Neural cell (in vitro differentiated cells): ENCODE measurements around the gene PID1.

Experiments
- EP300 ChIP-seq: fragments of 450-650 bp; conservative IDR thresholded peaks from 2 replicates; pipeline ENCODE4 v1.6.1; 2014; ENCODE audit warnings: antibody characterized with exemption, mild to moderate bottlenecking, moderate library complexity; ENCODE audit not compliant: poor library complexity, severe bottlenecking
- EZH2 ChIP-seq: fragments of 200-600, 300-800 bp; shearing (Covaris generic), sonication (generic); IDR thresholded peaks from 2 replicates; pipeline ENCODE4 v1.6.1; 2014; ENCODE audit warnings: antibody characterized with exemption, low read length, borderline replicate concordance, mild to moderate bottlenecking; ENCODE audit not compliant: insufficient read depth, poor library complexity, severe bottlenecking
- MXI1 ChIP-seq: fragments of 450-650 bp; conservative IDR thresholded peaks from 2 replicates; pipeline ENCODE4 v1.6.1; 2014; ENCODE audit warnings: antibody characterized with exemption, mild to moderate bottlenecking; ENCODE audit not compliant: poor library complexity, severe bottlenecking
- SMC3 ChIP-seq: fragments of 450-650 bp; conservative IDR thresholded peaks from 2 replicates; pipeline ENCODE4 v1.6.1; 2014; ENCODE audit warnings: antibody characterized with exemption, mild to moderate bottlenecking, moderate library complexity; ENCODE audit not compliant: poor library complexity
- TF ChIP-seq, protein P1 (sequence below): fragments of 450-650 bp; IDR thresholded peaks from 2 replicates; pipeline ENCODE4 v1.5.1; 2014; ENCODE audit warnings: antibody characterized with exemption, mild to moderate bottlenecking, moderate library complexity; ENCODE audit not compliant: poor library complexity, severe bottlenecking

DNA sequence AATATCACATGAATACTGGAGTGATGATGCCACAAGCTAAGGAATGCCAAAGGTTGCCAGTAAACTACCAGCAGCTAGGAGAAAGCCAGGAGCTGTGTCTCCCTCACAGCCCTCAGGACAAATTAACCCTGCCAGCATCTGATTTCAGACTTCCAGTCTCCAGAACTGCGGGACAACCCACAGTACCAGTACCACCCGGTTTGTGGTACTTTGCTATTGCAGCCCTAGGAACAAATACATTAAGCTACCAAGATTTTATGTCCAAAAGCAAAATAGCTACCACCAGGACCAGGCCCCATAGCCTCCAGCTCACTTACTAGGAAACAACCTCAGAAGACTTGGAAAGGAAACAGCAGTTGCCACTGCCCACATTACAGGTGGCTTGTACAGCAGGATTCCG lies 10.0 kb downstream of the PID1 start:
- TF ChIP-seq, protein P1, sequence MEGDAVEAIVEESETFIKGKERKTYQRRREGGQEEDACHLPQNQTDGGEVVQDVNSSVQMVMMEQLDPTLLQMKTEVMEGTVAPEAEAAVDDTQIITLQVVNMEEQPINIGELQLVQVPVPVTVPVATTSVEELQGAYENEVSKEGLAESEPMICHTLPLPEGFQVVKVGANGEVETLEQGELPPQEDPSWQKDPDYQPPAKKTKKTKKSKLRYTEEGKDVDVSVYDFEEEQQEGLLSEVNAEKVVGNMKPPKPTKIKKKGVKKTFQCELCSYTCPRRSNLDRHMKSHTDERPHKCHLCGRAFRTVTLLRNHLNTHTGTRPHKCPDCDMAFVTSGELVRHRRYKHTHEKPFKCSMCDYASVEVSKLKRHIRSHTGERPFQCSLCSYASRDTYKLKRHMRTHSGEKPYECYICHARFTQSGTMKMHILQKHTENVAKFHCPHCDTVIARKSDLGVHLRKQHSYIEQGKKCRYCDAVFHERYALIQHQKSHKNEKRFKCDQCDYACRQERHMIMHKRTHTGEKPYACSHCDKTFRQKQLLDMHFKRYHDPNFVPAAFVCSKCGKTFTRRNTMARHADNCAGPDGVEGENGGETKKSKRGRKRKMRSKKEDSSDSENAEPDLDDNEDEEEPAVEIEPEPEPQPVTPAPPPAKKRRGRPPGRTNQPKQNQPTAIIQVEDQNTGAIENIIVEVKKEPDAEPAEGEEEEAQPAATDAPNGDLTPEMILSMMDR, result no peak
- TF ChIP-seq SMC3 (no peak), EZH2 (no peak), MXI1 (no peak), EP300 (no peak)
